Measurements from ENCODE around the gene SCFD2. TPM values are rescaled to one million over a fixed set of nuclear protein-coding genes. Genes with fewer than 3 reads are reported as not detected.

The SCFD2 gene
- total and polyA plus RNA-seq, 2 of the 8 experiments (the other 6 are each of a cell fraction or from before 2014, with no cell fraction given), result 6.2 to 10.2 TPM

GRCh38 chr4:53023677-53024299 lies 342.1 kb downstream of the SCFD2 start:
- FAIRE-seq (no peak), DNase-seq (ENCODE audit: low read depth in 1 of 2, low spot score in 2 of 2) (no peak)
- Histone ChIP-seq H3K14ac (ENCODE audit: insufficient read length) (no peak overlapping the region), H2BK5ac (ENCODE audit: low read depth, low read length) (no peak overlapping the region), H3K23ac (ENCODE audit: insufficient read length) (no peak overlapping the region), H3K4me2 (ENCODE audit: insufficient read depth in 1 of 2, low read depth in 2 of 2, low read length in 2 of 2) (no peak overlapping the region), H2BK120ac (replicated peaks; ENCODE audit: low read depth, low read length) (no peak overlapping the region), H3K18ac (ENCODE audit: extremely low read depth, low read length) (no peak overlapping the region), H4K5ac (ENCODE audit: insufficient read length, low read depth, low read length) (no peak overlapping the region), H2BK15ac (ENCODE audit: low read length) (no peak overlapping the region), H3K27ac (ENCODE audit: low read depth, low read length) (no peak overlapping the region), H3K56ac (replicated peaks; ENCODE audit: insufficient read length, low read depth, low read length) (no peak overlapping the region), H2AK5ac (ENCODE audit: low read depth, low read length) (no peak overlapping the region), H3K23me2 (ENCODE audit: low read depth, low read length) (no peaks in the 10 kb centered on the region), H3K4me1 (replicated peaks in 1 of 4; ENCODE audit: control insufficient read depth in 3 of 4, insufficient read depth in 4 of 4, low read length in 3 of 4) (no peaks in the 10 kb centered on the region), H4K20me1 (replicated peaks in 1 of 2; ENCODE audit: control insufficient read depth in 1 of 2, insufficient read depth in 2 of 2, low read length in 2 of 2) (no peaks in the 10 kb centered on the region), H2BK20ac (ENCODE audit: low read length) (no peak overlapping the region), H3K27me3 (replicated peaks in 1 of 4; ENCODE audit: control insufficient read depth in 3 of 4, extremely low read depth in 1 of 4, insufficient read depth in 3 of 4, low read length in 3 of 4) (no peaks in the 10 kb centered on the region), H2AFZ (ENCODE audit: low read length) (no peak overlapping the region), H3K9ac (replicated peaks in 1 of 4; ENCODE audit: extremely low read depth in 1 of 4, low read depth in 3 of 4, low read length in 3 of 4) (no peak overlapping the region), H3K9me3 (ENCODE audit: insufficient read depth in 2 of 2, low read depth in 1 of 2, low read length in 1 of 2) (no peaks in the 10 kb centered on the region), H3K79me1 (ENCODE audit: low read depth, low read length) (no peaks in the 10 kb centered on the region), H3K79me2 (ENCODE audit: control insufficient read depth in 1 of 2, insufficient read depth in 2 of 2, low read length in 2 of 2) (no peaks in the 10 kb centered on the region; a peak in 1 of 4 replicates), H3K4me3 (ENCODE audit: extremely low read depth in 1 of 4, insufficient read depth in 2 of 4, low read depth in 3 of 4, low read length in 4 of 4) (no peak overlapping the region), H3K4ac (replicated peaks; ENCODE audit: insufficient read length, low read depth, low read length) (no peak overlapping the region), H3K36me3 (ENCODE audit: control insufficient read depth in 2 of 4, insufficient read depth in 4 of 4, low read length in 3 of 4) (no peaks in the 10 kb centered on the region), H4K91ac (replicated peaks; ENCODE audit: insufficient read length, low read length) (no peak overlapping the region), H4K8ac (ENCODE audit: extremely low read depth, insufficient read depth, low read length) (no peak overlapping the region), H2BK12ac (ENCODE audit: low read depth, low read length) (no peak overlapping the region)
- ChIA-PET POLR2A (ENCODE audit: partially characterized antibody) (no interaction called here), CTCF (ENCODE audit: partially characterized antibody) (interaction anchor here (1.1 kb wide), 1 partner anchor 8 kb away, joined by 5 read pairs; no protein-coding TSS in a partner anchor)
- no peak for TF ChIP-seq ASH2L (IDR thresholded peaks at IDR 0.05; ENCODE audit: low read length)
- TF ChIP-seq, protein P1, sequence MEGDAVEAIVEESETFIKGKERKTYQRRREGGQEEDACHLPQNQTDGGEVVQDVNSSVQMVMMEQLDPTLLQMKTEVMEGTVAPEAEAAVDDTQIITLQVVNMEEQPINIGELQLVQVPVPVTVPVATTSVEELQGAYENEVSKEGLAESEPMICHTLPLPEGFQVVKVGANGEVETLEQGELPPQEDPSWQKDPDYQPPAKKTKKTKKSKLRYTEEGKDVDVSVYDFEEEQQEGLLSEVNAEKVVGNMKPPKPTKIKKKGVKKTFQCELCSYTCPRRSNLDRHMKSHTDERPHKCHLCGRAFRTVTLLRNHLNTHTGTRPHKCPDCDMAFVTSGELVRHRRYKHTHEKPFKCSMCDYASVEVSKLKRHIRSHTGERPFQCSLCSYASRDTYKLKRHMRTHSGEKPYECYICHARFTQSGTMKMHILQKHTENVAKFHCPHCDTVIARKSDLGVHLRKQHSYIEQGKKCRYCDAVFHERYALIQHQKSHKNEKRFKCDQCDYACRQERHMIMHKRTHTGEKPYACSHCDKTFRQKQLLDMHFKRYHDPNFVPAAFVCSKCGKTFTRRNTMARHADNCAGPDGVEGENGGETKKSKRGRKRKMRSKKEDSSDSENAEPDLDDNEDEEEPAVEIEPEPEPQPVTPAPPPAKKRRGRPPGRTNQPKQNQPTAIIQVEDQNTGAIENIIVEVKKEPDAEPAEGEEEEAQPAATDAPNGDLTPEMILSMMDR (IDR thresholded peaks at IDR 0.05; ENCODE audit: control extremely low read depth in 1 of 3, insufficient read depth in 1 of 3, low read depth in 1 of 3, low read length in 3 of 3), result no peak
- TF ChIP-seq RNF2 (IDR thresholded peaks at IDR 0.05; ENCODE audit: borderline replicate concordance, low read depth, low read length, missing control alignments, poor library complexity, severe bottlenecking), result no peak
- TF ChIP-seq MAX (IDR thresholded peaks at IDR 0.05), result no peak
- TF ChIP-seq MAFK (IDR thresholded peaks at IDR 0.05; ENCODE audit: low read depth, low read length), result no peak
- WGBS, 2 experiments (ENCODE audit: extremely low coverage in 1 of 2, insufficient coverage in 1 of 2, insufficient read length in 1 of 2, insufficient replicate concordance in 2 of 2, low coverage in 1 of 2, low lambda C conversion rate in 2 of 2, missing lambda C conversion rate in 1 of 2), result 93% methylated on average over 3 of the region's 3 CpGs; no CpG with 5 or more reads in 1 of the 2 experiments

All from H1 (cell line).